WTC11 (cell line): ENCODE data around the gene LAPTM4A. TPM values are rescaled to one million over a fixed set of nuclear protein-coding genes. Genes with fewer than 3 reads are reported as not detected.
A peak's percentile ranks its signal among the peaks of the same experiment; 100 is the strongest.

ENCODE experiments used
- ATAC-seq: fragments of 200-7000 bp; cut with Tn5 transposase; 2 replicates; pipeline ENCODE4 v1.10.0; 2021; ENCODE audit warnings: mild to moderate bottlenecking, moderate library complexity
- CTCF ChIA-PET: fragments of 300-600 bp; sonication (Branson Sonifier 250); formaldehyde crosslinking; loops from one replicate; lab custom pipeline; 2021; ENCODE audit warnings: antibody characterized with exemption; lab: Charles Lee
- POLR2A ChIA-PET: fragments of 350-600 bp; sonication (Branson Sonifier 250); formaldehyde crosslinking; loops from one replicate; lab custom pipeline; 2021; ENCODE audit warnings: antibody characterized with exemption; lab: Charles Lee
- DNase-seq: peaks from one replicate; pipeline ENCODE4 v3.0.0; 2021; ENCODE audit warnings: low spot score
- H3K27ac Mint-ChIP-seq: 2 replicates; pipeline ENCODE4 v1.8.0; 2021; ENCODE audit warnings: mixed read lengths
- H3K27me3 Mint-ChIP-seq: 2 replicates; pipeline ENCODE4 v1.8.0; 2021; ENCODE audit warnings: low read depth, mild to moderate bottlenecking, moderate library complexity, mixed read lengths
- H3K36me3 Mint-ChIP-seq: 2 replicates; pipeline ENCODE4 v1.8.0; 2021; ENCODE audit warnings: mixed read lengths
- H3K4me1 Mint-ChIP-seq: 2 replicates; pipeline ENCODE4 v1.8.0; 2022; ENCODE audit warnings: mixed read lengths
- H3K4me3 Mint-ChIP-seq: 2 replicates; pipeline ENCODE4 v1.8.0; 2021; ENCODE audit warnings: mild to moderate bottlenecking, moderate library complexity, mixed read lengths
- H3K9me3 Mint-ChIP-seq: 2 replicates; pipeline ENCODE4 v1.8.0; 2021; ENCODE audit warnings: mixed read lengths
- CREM ChIP-seq: sonication (generic); formaldehyde crosslinking; IDR thresholded peaks from 2 replicates; pipeline ENCODE4 v1.8.1; 2022; ENCODE audit warnings: mild to moderate bottlenecking, missing genetic modification reagents, moderate library complexity
- EMX1 ChIP-seq: fragments of 250-450 bp; sonication (Bioruptor Pico); IDR thresholded peaks from 2 replicates; pipeline ENCODE4 v1.8.0; 2021; ENCODE audit warnings: mild to moderate bottlenecking
- ETV6 ChIP-seq: sonication (generic); formaldehyde crosslinking; IDR thresholded peaks from 2 replicates; pipeline ENCODE4 v1.8.1; 2022; ENCODE audit warnings: mild to moderate bottlenecking, missing genetic modification reagents
- GRHL2 ChIP-seq: fragments of 250-450 bp; sonication (Bioruptor Pico); IDR thresholded peaks from 2 replicates; pipeline ENCODE4 v1.8.0; 2022; ENCODE audit warnings: mild to moderate bottlenecking, moderate library complexity; ENCODE audit not compliant: insufficient replicate concordance, severe bottlenecking
- JUN ChIP-seq: sonication (generic); formaldehyde crosslinking; IDR thresholded peaks from 2 replicates; pipeline ENCODE4 v1.8.0; 2023; ENCODE audit warnings: mild to moderate bottlenecking, missing genetic modification reagents
- MXD4 ChIP-seq: fragments of 250-450 bp; sonication (Bioruptor Pico); IDR thresholded peaks from 2 replicates; pipeline ENCODE4 v1.8.0; 2021; ENCODE audit warnings: mild to moderate bottlenecking, moderate library complexity, borderline replicate concordance
- MYBL2 ChIP-seq: sonication (generic); formaldehyde crosslinking; IDR thresholded peaks from 2 replicates; pipeline ENCODE4 v1.8.1; 2023; ENCODE audit warnings: mild to moderate bottlenecking, moderate library complexity, missing genetic modification reagents
- NFE2L1 ChIP-seq: sonication (generic); formaldehyde crosslinking; IDR thresholded peaks from 2 replicates; pipeline ENCODE4 v1.8.1; 2023; ENCODE audit warnings: missing genetic modification reagents
- NR3C1 ChIP-seq: sonication (generic); formaldehyde crosslinking; conservative IDR thresholded peaks from 2 replicates; pipeline ENCODE4 v1.8.1; 2023; ENCODE audit warnings: low read depth, mild to moderate bottlenecking, missing genetic modification reagents
- RELA ChIP-seq: sonication (generic); formaldehyde crosslinking; IDR thresholded peaks from 2 replicates; pipeline ENCODE4 v1.8.1; 2022; ENCODE audit warnings: missing genetic modification reagents, mild to moderate bottlenecking, borderline replicate concordance
- SP1 ChIP-seq: sonication (generic); formaldehyde crosslinking; conservative IDR thresholded peaks from 2 replicates; pipeline ENCODE4 v1.8.1; 2022; ENCODE audit warnings: missing genetic modification reagents
- total RNA-seq: library from RNA; stranded (reverse); gene quantifications from 3 replicates; pipeline ENCODE4 v1.2.3, GENCODE V29; 2021
- TF ChIP-seq, protein P1 (sequence below): fragments of 250-450 bp; sonication (Bioruptor Pico); IDR thresholded peaks from 2 replicates; pipeline ENCODE4 v1.9.0; 2021; ENCODE audit warnings: mild to moderate bottlenecking
- TF ChIP-seq, protein P2 (sequence below): sonication (generic); formaldehyde crosslinking; IDR thresholded peaks from 2 replicates; pipeline ENCODE4 v1.8.0; 2022; ENCODE audit warnings: missing genetic modification reagents
- TF ChIP-seq, protein P3 (sequence below): sonication (generic); formaldehyde crosslinking; IDR thresholded peaks from 2 replicates; pipeline ENCODE4 v1.8.1; 2023; ENCODE audit warnings: mild to moderate bottlenecking, missing genetic modification reagents, moderate library complexity
- TF ChIP-seq, protein P4 (sequence below): sonication (generic); formaldehyde crosslinking; IDR thresholded peaks from 2 replicates; pipeline ENCODE4 v1.8.1; 2022; ENCODE audit warnings: low read depth, mild to moderate bottlenecking, moderate library complexity, missing genetic modification reagents, borderline replicate concordance
- TF ChIP-seq, protein P5 (sequence below): sonication (generic); formaldehyde crosslinking; IDR thresholded peaks from 2 replicates; pipeline ENCODE4 v1.8.0; 2022; ENCODE audit warnings: mild to moderate bottlenecking, missing genetic modification reagents
- TF ChIP-seq, protein P6 (sequence below): sonication (generic); formaldehyde crosslinking; IDR thresholded peaks from 2 replicates; pipeline ENCODE4 v1.8.0; 2023; ENCODE audit warnings: missing genetic modification reagents, mild to moderate bottlenecking, borderline replicate concordance
- TF ChIP-seq, protein P7 (sequence below): sonication (generic); formaldehyde crosslinking; IDR thresholded peaks from 2 replicates; pipeline ENCODE4 v1.8.1; 2023; ENCODE audit warnings: mild to moderate bottlenecking, moderate library complexity, missing genetic modification reagents
- TF ChIP-seq, protein P8 (sequence below): sonication (generic); formaldehyde crosslinking; IDR thresholded peaks from 2 replicates; pipeline ENCODE4 v1.8.0; 2023; ENCODE audit warnings: mild to moderate bottlenecking, missing genetic modification reagents

LAPTM4A gene
- total RNA-seq, 1 experiment from 2014 or later, result 163 TPM

DNA sequence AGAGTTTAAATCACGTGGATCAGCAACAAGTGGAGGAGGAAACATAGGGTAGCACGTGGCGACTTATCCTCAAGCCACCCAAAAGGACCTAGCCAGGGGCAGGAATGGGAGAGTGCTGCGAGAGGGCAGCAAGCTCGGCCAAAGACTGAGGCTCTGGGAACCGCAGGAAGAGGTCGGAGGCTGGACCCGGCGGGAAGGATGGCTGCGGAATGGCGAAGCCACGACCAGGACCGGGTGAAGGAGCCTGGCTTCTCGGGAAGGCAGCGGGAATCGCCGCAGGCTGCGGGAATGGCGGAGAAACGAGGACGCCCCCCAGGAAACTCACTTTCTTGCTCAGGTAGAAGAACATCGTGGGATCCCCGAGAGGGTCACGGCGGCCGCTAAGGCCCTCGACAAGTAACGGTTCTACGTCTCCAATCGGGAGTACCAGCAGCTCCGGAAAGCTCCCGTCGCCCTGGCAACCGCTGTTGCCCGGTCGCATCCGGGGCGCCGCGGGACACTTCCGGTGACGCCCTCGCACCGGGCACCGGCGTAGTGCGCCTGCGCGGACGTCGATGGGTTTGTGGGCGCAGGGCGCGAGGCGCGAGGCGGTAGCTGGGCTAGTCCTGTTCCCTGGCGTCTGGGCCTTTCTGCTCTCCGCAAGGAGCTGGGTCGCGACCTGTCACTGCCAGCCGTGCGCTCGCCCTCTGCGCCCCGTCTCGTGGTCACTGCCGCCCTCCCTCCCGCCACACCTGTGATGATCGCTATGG lies 61.6 kb downstream of the LAPTM4A start, which contains the start of gene WDR35:
Gene WDR35 (minus strand): TSS at position 439 of the 749 bp plus-strand sequence. CDS start 90 bp downstream, at position 349.
- DNase-seq (peak; percentile 96), ATAC-seq (peak; percentile 95)
- Mint-ChIP-seq H3K27ac (peak within 1 kb of the TSS; percentile 93), H3K27me3 (peaks cover 2% of the 10 kb centered on the region; the same call in 1 of the 2 replicates), H3K4me1 (peaks cover 26% of the 10 kb centered on the region), H3K4me3 (peak within 1 kb of the TSS; percentile 92), H3K36me3 (peaks cover 14% of the 10 kb centered on the region), H3K9me3 (peaks cover 3% of the 10 kb centered on the region; the same call in 1 of the 2 replicates)
- POLR2A ChIA-PET, result interaction anchor here (0.5 to 2.8 kb wide), 7 partner anchors 22 to 327 kb away, joined by 3 to 14 read pairs (median 4); partner anchors contain the start of genes LAPTM4A, MATN3 and TTC32
- CTCF ChIA-PET, result interaction anchor here (0.7 to 3.6 kb wide), 7 partner anchors 22 to 116 kb away, joined by 3 to 25 read pairs (median 4); partner anchors contain the start of gene LAPTM4A
- TF ChIP-seq, protein P1, sequence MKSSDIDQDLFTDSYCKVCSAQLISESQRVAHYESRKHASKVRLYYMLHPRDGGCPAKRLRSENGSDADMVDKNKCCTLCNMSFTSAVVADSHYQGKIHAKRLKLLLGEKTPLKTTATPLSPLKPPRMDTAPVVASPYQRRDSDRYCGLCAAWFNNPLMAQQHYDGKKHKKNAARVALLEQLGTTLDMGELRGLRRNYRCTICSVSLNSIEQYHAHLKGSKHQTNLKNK (CRISPR knock-in tag), result no peak
- TF ChIP-seq EMX1 (no peak), JUN (CRISPR knock-in tag) (no peak), NFE2L1 (CRISPR knock-in tag) (peak; percentile 80), CREM (peak; percentile 83), RELA (CRISPR knock-in tag) (no peak), ETV6 (peak; percentile 93), MYBL2 (peak; percentile 81), GRHL2 (no peak), MXD4 (CRISPR knock-in tag) (no peak), SP1 (CRISPR knock-in tag) (peak; percentile 76; the same call in 1 of the 2 replicates), NR3C1 (CRISPR knock-in tag) (no peak)
- TF ChIP-seq, protein P2, sequence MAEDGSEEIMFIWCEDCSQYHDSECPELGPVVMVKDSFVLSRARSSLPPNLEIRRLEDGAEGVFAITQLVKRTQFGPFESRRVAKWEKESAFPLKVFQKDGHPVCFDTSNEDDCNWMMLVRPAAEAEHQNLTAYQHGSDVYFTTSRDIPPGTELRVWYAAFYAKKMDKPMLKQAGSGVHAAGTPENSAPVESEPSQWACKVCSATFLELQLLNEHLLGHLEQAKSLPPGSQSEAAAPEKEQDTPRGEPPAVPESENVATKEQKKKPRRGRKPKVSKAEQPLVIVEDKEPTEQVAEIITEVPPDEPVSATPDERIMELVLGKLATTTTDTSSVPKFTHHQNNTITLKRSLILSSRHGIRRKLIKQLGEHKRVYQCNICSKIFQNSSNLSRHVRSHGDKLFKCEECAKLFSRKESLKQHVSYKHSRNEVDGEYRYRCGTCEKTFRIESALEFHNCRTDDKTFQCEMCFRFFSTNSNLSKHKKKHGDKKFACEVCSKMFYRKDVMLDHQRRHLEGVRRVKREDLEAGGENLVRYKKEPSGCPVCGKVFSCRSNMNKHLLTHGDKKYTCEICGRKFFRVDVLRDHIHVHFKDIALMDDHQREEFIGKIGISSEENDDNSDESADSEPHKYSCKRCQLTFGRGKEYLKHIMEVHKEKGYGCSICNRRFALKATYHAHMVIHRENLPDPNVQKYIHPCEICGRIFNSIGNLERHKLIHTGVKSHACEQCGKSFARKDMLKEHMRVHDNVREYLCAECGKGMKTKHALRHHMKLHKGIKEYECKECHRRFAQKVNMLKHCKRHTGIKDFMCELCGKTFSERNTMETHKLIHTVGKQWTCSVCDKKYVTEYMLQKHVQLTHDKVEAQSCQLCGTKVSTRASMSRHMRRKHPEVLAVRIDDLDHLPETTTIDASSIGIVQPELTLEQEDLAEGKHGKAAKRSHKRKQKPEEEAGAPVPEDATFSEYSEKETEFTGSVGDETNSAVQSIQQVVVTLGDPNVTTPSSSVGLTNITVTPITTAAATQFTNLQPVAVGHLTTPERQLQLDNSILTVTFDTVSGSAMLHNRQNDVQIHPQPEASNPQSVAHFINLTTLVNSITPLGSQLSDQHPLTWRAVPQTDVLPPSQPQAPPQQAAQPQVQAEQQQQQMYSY (CRISPR knock-in tag), result peak; percentile 72
- TF ChIP-seq, protein P3, sequence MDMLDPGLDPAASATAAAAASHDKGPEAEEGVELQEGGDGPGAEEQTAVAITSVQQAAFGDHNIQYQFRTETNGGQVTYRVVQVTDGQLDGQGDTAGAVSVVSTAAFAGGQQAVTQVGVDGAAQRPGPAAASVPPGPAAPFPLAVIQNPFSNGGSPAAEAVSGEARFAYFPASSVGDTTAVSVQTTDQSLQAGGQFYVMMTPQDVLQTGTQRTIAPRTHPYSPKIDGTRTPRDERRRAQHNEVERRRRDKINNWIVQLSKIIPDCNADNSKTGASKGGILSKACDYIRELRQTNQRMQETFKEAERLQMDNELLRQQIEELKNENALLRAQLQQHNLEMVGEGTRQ (CRISPR knock-in tag), result peak; percentile 68; the same call in 1 of the 2 replicates
- TF ChIP-seq, protein P4, sequence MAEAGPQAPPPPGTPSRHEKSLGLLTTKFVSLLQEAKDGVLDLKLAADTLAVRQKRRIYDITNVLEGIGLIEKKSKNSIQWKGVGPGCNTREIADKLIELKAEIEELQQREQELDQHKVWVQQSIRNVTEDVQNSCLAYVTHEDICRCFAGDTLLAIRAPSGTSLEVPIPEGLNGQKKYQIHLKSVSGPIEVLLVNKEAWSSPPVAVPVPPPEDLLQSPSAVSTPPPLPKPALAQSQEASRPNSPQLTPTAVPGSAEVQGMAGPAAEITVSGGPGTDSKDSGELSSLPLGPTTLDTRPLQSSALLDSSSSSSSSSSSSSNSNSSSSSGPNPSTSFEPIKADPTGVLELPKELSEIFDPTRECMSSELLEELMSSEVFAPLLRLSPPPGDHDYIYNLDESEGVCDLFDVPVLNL (CRISPR knock-in tag), result no peak
- TF ChIP-seq, protein P5, sequence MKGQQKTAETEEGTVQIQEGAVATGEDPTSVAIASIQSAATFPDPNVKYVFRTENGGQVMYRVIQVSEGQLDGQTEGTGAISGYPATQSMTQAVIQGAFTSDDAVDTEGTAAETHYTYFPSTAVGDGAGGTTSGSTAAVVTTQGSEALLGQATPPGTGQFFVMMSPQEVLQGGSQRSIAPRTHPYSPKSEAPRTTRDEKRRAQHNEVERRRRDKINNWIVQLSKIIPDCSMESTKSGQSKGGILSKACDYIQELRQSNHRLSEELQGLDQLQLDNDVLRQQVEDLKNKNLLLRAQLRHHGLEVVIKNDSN (CRISPR knock-in tag), result peak; percentile 42
- TF ChIP-seq, protein P6, sequence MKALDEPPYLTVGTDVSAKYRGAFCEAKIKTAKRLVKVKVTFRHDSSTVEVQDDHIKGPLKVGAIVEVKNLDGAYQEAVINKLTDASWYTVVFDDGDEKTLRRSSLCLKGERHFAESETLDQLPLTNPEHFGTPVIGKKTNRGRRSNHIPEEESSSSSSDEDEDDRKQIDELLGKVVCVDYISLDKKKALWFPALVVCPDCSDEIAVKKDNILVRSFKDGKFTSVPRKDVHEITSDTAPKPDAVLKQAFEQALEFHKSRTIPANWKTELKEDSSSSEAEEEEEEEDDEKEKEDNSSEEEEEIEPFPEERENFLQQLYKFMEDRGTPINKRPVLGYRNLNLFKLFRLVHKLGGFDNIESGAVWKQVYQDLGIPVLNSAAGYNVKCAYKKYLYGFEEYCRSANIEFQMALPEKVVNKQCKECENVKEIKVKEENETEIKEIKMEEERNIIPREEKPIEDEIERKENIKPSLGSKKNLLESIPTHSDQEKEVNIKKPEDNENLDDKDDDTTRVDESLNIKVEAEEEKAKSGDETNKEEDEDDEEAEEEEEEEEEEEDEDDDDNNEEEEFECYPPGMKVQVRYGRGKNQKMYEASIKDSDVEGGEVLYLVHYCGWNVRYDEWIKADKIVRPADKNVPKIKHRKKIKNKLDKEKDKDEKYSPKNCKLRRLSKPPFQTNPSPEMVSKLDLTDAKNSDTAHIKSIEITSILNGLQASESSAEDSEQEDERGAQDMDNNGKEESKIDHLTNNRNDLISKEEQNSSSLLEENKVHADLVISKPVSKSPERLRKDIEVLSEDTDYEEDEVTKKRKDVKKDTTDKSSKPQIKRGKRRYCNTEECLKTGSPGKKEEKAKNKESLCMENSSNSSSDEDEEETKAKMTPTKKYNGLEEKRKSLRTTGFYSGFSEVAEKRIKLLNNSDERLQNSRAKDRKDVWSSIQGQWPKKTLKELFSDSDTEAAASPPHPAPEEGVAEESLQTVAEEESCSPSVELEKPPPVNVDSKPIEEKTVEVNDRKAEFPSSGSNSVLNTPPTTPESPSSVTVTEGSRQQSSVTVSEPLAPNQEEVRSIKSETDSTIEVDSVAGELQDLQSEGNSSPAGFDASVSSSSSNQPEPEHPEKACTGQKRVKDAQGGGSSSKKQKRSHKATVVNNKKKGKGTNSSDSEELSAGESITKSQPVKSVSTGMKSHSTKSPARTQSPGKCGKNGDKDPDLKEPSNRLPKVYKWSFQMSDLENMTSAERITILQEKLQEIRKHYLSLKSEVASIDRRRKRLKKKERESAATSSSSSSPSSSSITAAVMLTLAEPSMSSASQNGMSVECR (CRISPR knock-in tag), result peak; percentile 81; the same call in 1 of the 2 replicates
- TF ChIP-seq, protein P7, sequence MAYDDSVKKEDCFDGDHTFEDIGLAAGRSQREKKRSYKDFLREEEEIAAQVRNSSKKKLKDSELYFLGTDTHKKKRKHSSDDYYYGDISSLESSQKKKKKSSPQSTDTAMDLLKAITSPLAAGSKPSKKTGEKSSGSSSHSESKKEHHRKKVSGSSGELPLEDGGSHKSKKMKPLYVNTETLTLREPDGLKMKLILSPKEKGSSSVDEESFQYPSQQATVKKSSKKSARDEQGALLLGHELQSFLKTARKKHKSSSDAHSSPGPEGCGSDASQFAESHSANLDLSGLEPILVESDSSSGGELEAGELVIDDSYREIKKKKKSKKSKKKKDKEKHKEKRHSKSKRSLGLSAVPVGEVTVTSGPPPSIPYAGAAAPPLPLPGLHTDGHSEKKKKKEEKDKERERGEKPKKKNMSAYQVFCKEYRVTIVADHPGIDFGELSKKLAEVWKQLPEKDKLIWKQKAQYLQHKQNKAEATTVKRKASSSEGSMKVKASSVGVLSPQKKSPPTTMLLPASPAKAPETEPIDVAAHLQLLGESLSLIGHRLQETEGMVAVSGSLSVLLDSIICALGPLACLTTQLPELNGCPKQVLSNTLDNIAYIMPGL (CRISPR knock-in tag), result peak; percentile 75; the same call in 1 of the 2 replicates
- TF ChIP-seq, protein P8, sequence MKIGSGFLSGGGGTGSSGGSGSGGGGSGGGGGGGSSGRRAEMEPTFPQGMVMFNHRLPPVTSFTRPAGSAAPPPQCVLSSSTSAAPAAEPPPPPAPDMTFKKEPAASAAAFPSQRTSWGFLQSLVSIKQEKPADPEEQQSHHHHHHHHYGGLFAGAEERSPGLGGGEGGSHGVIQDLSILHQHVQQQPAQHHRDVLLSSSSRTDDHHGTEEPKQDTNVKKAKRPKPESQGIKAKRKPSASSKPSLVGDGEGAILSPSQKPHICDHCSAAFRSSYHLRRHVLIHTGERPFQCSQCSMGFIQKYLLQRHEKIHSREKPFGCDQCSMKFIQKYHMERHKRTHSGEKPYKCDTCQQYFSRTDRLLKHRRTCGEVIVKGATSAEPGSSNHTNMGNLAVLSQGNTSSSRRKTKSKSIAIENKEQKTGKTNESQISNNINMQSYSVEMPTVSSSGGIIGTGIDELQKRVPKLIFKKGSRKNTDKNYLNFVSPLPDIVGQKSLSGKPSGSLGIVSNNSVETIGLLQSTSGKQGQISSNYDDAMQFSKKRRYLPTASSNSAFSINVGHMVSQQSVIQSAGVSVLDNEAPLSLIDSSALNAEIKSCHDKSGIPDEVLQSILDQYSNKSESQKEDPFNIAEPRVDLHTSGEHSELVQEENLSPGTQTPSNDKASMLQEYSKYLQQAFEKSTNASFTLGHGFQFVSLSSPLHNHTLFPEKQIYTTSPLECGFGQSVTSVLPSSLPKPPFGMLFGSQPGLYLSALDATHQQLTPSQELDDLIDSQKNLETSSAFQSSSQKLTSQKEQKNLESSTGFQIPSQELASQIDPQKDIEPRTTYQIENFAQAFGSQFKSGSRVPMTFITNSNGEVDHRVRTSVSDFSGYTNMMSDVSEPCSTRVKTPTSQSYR, result no peak
